Measurements from ENCODE around the gene DYNC1I1. TPM values are rescaled to one million over a fixed set of nuclear protein-coding genes. Genes with fewer than 3 reads are reported as not detected.
"Not testable (repeated sequence)": the region's sequence is repeated elsewhere in the genome, so short reads cannot be mapped to it uniquely, and the experiment has no call there.

DYNC1I1 gene
- total RNA-seq, 3 donors from 2014 or later = 0.41 to 42.6 (median 1.5) TPM

DNA sequence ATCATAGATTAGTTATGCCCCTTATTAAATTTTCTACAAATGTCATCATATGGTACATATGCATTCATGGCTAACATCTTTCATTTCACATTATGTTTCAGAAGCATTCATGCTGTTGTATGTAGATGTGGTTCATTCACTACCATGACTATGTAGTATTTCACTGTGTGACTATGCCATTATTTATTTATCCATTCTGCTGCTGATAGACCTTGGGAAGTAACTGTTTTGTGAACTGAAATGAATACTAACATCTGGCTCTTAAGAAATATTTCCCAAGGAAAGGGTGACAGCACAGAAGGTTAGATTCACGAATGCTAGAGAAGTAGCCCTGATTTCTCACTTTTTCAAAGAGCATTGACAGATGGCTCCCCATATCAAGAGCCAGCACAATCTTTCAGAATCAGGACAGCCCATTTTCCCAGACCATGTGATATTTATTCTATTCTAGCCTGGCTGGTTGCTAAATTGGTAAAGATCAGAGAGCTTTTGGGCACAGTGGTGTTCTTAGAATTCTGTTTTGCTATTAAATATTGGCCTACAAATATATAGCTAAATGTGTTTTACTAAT is 157.4 kb downstream of the DYNC1I1 start:
- TF ChIP-seq, protein P1, sequence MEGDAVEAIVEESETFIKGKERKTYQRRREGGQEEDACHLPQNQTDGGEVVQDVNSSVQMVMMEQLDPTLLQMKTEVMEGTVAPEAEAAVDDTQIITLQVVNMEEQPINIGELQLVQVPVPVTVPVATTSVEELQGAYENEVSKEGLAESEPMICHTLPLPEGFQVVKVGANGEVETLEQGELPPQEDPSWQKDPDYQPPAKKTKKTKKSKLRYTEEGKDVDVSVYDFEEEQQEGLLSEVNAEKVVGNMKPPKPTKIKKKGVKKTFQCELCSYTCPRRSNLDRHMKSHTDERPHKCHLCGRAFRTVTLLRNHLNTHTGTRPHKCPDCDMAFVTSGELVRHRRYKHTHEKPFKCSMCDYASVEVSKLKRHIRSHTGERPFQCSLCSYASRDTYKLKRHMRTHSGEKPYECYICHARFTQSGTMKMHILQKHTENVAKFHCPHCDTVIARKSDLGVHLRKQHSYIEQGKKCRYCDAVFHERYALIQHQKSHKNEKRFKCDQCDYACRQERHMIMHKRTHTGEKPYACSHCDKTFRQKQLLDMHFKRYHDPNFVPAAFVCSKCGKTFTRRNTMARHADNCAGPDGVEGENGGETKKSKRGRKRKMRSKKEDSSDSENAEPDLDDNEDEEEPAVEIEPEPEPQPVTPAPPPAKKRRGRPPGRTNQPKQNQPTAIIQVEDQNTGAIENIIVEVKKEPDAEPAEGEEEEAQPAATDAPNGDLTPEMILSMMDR (IDR thresholded peaks at IDR 0.05) = no peak
- intact Hi-C loops (cut with DNase I, micrococcal nuclease) = no loop called here
- Histone ChIP-seq H3K36me3 (ENCODE audit: low read depth) (no peaks in the 10 kb centered on the region), H3K4me3 (no peak overlapping the region), H3K4me1 (ENCODE audit: low read depth) (no peaks in the 10 kb centered on the region), H3K9me3 (no peaks in the 10 kb centered on the region)
- DNase-seq = no peak
- no peak for ATAC-seq

DNA sequence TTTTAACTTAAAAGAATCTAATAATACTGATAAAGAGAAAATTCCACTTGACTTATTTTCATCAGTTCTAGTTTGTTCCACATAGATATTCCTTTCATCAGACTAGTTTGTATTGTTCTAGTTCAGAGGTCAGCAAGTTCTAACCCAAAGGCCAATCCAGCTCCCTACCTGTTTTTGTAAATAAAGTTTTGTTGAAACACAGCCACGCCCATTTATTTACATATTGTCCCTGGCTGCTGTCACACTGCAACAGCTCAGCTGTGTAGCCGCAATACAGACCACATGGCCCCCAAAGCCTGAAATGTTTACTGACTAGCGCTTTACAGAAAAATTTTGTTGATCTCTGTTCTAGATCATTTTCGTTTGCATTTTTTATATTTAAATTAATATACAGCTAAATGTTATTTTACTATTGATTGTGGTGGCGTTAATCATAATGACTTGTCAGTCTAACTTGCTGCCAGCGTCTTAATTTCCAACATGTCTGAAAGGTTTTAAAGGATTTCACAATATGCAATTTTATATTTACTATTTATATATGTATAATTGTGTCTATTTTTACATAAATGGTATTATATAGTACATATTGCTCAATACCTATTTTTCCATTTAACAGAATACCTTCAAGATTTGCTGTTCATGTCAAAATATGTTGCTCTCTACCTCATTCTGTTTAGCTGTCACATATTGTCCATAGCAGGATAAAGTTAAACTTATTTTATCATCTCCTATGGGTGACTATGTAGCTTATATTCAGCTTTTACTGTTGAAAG is 159.3 kb downstream of the DYNC1I1 start:
- no peaks in the 10 kb centered on the region for H3K4me1 ChIP-seq (ENCODE audit: low read depth)
- no peaks in the 10 kb centered on the region for H3K36me3 ChIP-seq (ENCODE audit: low read depth)
- intact Hi-C loops (cut with DNase I, micrococcal nuclease) = no loop called here
- TF ChIP-seq, protein P1 (IDR thresholded peaks at IDR 0.05) = no peak
- H3K9me3 ChIP-seq = no peaks in the 10 kb centered on the region
- ATAC-seq (no peak), DNase-seq (no peak)
- no peak overlapping the region for H3K4me3 ChIP-seq

DNA sequence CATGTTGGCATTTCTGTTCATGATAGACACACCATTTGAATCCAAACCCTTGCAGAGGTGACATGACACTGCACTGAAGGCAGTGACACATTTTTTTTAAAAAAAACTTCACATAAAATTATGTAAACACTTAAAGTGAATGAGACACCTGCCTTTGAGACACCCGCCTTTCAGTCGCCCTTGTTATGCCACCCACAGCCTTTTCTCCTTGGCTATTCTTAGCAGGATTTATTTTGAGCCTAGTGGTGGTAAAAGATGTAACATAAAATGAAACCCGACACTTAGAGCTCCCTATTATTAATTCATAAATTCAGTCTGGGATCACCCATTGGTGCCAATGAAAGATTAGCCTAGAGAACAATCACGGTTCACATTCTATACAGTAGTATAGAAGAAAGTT is 161.3 kb downstream of the DYNC1I1 start:
- Histone ChIP-seq H3K36me3 (ENCODE audit: low read depth) (no peaks in the 10 kb centered on the region), H3K4me1 (ENCODE audit: low read depth) (no peaks in the 10 kb centered on the region), H3K4me3 (no peak overlapping the region), H3K9me3 (no peaks in the 10 kb centered on the region)
- TF ChIP-seq, protein P1 (IDR thresholded peaks at IDR 0.05) = no peak
- intact Hi-C loops (cut with DNase I, micrococcal nuclease) = no loop called here
- no peak for DNase-seq
- ATAC-seq = no peak

DNA sequence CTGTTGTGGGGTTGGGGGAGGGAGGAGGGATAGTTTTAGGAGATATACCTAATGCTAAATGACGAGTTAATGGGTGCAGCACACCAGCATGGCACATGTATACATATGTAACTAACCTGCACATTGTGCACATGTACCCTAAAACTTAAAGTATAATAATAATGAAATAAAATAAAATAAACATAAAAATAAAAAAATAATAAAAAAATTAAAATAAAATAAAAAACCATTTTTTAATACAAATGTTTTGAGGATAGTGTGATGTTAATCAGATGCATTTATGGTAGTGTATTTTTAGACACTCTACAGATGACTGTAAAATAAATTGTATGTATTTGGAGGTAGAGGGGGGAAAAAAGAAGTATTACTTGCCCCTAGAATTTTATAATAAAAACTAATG is 172.5 kb downstream of the DYNC1I1 start:
- H3K9me3 ChIP-seq; H3K36me3 ChIP-seq (ENCODE audit: low read depth); H3K4me1 ChIP-seq (ENCODE audit: low read depth); H3K4me3 ChIP-seq; ATAC-seq; intact Hi-C loops (cut with DNase I, micrococcal nuclease); DNase-seq: not testable (repeated sequence)

DNA sequence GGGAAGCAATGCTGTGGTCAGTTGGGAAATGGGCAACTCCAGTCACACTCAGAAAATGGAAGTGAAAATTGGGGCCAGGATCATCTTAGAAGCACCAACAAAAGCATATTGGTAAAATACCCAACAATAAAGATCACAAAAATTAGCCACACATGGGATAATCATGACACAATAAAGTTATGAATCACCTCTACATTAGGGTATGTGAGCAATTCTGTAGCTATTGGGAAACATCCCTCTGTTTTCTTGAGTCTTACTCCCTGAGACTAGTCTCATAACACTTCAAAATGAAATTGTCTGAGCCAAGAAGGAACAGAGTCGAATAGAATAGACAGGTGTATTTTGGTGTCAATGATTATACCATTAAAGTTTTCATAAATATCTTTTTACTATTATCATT is 178.3 kb downstream of the DYNC1I1 start:
- no peaks in the 10 kb centered on the region for H3K4me1 ChIP-seq (ENCODE audit: low read depth)
- H3K9me3 ChIP-seq = no peaks in the 10 kb centered on the region
- ATAC-seq = no peak
- H3K4me3 ChIP-seq = no peak overlapping the region
- TF ChIP-seq, protein P1 (IDR thresholded peaks at IDR 0.05) = no peak
- H3K36me3 ChIP-seq (ENCODE audit: low read depth) = no peaks in the 10 kb centered on the region
- DNase-seq = no peak
- intact Hi-C loops (cut with DNase I, micrococcal nuclease) = no loop called here

DNA sequence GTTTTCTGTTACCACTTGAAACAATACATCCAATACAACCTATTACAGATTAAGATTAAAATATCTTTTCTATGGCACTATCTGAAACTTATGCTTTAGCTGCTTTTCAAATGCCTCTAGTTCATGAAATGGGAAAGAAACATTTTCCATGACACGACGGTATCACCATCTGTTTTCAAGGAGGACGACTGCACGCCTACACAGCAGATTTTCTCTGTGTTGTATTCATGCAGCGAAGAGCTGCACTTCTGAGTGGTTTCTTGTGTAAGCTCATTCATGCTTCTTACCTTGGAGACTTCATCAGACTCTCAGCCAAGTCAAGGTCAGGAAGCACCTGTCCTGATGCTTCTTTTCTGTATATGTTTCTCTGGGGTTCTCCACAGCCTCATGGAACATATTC is 179.2 kb downstream of the DYNC1I1 start:
- no peaks in the 10 kb centered on the region for H3K4me1 ChIP-seq (ENCODE audit: low read depth)
- no peaks in the 10 kb centered on the region for H3K36me3 ChIP-seq (ENCODE audit: low read depth)
- H3K4me3 ChIP-seq = no peak overlapping the region
- TF ChIP-seq, protein P1 (IDR thresholded peaks at IDR 0.05) = no peak
- H3K9me3 ChIP-seq = no peaks in the 10 kb centered on the region
- DNase-seq (no peak), ATAC-seq (no peak)
- intact Hi-C loops (cut with DNase I, micrococcal nuclease) = no loop called here

Measured in mucosa of descending colon (tissue), 3 donors.